ENCODE measurements around the gene UPP1. TPM values are rescaled to one million over a fixed set of nuclear protein-coding genes. Genes with fewer than 3 reads are reported as not detected.
A peak's percentile ranks its signal among the peaks of the same experiment; 100 is the strongest.

UPP1 gene
- total and polyA plus RNA-seq, 2 of the 13 experiments (the other 11 are each of a cell fraction or from before 2014, with no cell fraction given) = 5.7 to 9.8 TPM

DNA sequence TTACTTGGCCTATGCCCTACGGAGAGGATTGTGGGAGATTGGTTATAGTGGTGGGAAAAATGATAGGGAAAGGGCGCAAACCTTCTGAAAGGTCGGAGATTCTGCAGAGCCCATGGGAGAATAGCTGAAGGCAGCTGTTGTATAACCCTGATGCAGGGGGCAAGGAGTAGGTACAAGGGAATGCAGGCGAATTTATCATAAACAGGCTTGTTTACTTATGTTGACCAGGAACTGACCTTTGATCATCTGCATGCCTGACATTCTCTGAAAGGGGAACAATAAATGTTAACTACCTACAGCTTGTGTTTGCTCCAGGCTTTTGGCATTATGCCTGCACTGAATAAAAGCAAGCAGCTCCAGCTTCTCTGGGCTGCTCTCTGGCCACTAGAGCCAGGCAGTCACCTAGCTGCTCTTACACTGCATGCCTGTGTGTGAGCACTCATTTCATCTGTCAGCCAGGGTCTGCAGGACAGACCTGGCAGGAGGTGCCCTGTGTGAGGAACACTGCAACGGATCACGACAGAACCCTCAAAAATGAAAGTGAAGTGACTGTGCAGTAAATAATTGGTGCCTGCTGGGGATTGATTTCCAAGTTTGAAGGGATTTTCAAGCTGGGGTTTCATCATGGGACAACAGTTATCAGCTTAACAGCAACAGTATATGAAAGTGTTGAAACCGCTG lies 51.1 kb downstream of the UPP1 start (continued):
- TF ChIP-seq MIER3 (CRISPR knock-in tag; IDR thresholded peaks at IDR 0.05; ENCODE audit: borderline replicate concordance) (peak; percentile 94; the same call in 1 of the 2 replicates), ZSCAN9 (CRISPR knock-in tag; IDR thresholded peaks at IDR 0.05; ENCODE audit: borderline replicate concordance) (peak; percentile 88; the same call in 1 of the 2 replicates), ZNF572 (CRISPR knock-in tag; IDR thresholded peaks at IDR 0.05) (no peak), FIP1L1 (IDR thresholded peaks at IDR 0.05; ENCODE audit: borderline replicate concordance, insufficient read depth, low read depth, low read length) (no peak), TOPORS (CRISPR knock-in tag; IDR thresholded peaks at IDR 0.05) (peak; percentile 46; the same call in 1 of the 2 replicates), NAIF1 (CRISPR knock-in tag; IDR thresholded peaks at IDR 0.05; ENCODE audit: borderline replicate concordance) (0 out of 2 replicates have a peak, but pooled peaks have one; percentile 55), POLR2G (IDR thresholded peaks at IDR 0.05; ENCODE audit: low read depth, low read length) (peak; percentile 71), POLR2A (IDR thresholded peaks at IDR 0.05; ENCODE audit: insufficient read depth in 1 of 2, low read depth in 2 of 2, low read length in 2 of 2) (peak; percentile 71 to 79), FOSL2 (CRISPR knock-in tag; IDR thresholded peaks at IDR 0.05) (peak; percentile 70), KLF12 (CRISPR knock-in tag; IDR thresholded peaks at IDR 0.05; ENCODE audit: borderline replicate concordance) (no peak), HDAC1 (CRISPR knock-in tag; IDR thresholded peaks at IDR 0.05) (peak; percentile 50; the same call in 1 of the 2 replicates), NR2F1 (CRISPR knock-in tag; IDR thresholded peaks at IDR 0.05) (peak; percentile 90 to 97), ZNF577 (CRISPR knock-in tag; IDR thresholded peaks at IDR 0.05; ENCODE audit: borderline replicate concordance, low read depth) (no peak)
- TF ChIP-seq, protein P1, sequence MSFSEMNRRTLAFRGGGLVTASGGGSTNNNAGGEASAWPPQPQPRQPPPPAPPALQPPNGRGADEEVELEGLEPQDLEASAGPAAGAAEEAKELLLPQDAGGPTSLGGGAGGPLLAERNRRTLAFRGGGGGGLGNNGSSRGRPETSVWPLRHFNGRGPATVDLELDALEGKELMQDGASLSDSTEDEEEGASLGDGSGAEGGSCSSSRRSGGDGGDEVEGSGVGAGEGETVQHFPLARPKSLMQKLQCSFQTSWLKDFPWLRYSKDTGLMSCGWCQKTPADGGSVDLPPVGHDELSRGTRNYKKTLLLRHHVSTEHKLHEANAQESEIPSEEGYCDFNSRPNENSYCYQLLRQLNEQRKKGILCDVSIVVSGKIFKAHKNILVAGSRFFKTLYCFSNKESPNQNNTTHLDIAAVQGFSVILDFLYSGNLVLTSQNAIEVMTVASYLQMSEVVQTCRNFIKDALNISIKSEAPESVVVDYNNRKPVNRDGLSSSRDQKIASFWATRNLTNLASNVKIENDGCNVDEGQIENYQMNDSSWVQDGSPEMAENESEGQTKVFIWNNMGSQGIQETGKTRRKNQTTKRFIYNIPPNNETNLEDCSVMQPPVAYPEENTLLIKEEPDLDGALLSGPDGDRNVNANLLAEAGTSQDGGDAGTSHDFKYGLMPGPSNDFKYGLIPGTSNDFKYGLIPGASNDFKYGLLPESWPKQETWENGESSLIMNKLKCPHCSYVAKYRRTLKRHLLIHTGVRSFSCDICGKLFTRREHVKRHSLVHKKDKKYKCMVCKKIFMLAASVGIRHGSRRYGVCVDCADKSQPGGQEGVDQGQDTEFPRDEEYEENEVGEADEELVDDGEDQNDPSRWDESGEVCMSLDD (CRISPR knock-in tag; IDR thresholded peaks at IDR 0.05; ENCODE audit: borderline replicate concordance) = no peak
- TF ChIP-seq, protein P2, sequence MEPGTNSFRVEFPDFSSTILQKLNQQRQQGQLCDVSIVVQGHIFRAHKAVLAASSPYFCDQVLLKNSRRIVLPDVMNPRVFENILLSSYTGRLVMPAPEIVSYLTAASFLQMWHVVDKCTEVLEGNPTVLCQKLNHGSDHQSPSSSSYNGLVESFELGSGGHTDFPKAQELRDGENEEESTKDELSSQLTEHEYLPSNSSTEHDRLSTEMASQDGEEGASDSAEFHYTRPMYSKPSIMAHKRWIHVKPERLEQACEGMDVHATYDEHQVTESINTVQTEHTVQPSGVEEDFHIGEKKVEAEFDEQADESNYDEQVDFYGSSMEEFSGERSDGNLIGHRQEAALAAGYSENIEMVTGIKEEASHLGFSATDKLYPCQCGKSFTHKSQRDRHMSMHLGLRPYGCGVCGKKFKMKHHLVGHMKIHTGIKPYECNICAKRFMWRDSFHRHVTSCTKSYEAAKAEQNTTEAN (CRISPR knock-in tag; conservative IDR thresholded peaks at IDR 0.05) = peak; percentile 59; the same call in 1 of the 2 replicates
- TF ChIP-seq, protein P3, sequence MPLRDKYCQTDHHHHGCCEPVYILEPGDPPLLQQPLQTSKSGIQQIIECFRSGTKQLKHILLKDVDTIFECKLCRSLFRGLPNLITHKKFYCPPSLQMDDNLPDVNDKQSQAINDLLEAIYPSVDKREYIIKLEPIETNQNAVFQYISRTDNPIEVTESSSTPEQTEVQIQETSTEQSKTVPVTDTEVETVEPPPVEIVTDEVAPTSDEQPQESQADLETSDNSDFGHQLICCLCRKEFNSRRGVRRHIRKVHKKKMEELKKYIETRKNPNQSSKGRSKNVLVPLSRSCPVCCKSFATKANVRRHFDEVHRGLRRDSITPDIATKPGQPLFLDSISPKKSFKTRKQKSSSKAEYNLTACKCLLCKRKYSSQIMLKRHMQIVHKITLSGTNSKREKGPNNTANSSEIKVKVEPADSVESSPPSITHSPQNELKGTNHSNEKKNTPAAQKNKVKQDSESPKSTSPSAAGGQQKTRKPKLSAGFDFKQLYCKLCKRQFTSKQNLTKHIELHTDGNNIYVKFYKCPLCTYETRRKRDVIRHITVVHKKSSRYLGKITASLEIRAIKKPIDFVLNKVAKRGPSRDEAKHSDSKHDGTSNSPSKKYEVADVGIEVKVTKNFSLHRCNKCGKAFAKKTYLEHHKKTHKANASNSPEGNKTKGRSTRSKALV (CRISPR knock-in tag; IDR thresholded peaks at IDR 0.05) = no peak; the same call in 1 of the 2 replicates
- TF ChIP-seq, protein P4, sequence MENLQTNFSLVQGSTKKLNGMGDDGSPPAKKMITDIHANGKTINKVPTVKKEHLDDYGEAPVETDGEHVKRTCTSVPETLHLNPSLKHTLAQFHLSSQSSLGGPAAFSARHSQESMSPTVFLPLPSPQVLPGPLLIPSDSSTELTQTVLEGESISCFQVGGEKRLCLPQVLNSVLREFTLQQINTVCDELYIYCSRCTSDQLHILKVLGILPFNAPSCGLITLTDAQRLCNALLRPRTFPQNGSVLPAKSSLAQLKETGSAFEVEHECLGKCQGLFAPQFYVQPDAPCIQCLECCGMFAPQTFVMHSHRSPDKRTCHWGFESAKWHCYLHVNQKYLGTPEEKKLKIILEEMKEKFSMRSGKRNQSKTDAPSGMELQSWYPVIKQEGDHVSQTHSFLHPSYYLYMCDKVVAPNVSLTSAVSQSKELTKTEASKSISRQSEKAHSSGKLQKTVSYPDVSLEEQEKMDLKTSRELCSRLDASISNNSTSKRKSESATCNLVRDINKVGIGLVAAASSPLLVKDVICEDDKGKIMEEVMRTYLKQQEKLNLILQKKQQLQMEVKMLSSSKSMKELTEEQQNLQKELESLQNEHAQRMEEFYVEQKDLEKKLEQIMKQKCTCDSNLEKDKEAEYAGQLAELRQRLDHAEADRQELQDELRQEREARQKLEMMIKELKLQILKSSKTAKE (CRISPR knock-in tag; IDR thresholded peaks at IDR 0.05; ENCODE audit: borderline replicate concordance) = peak; percentile 46; the same call in 1 of the 2 replicates
- TF ChIP-seq, protein P5, sequence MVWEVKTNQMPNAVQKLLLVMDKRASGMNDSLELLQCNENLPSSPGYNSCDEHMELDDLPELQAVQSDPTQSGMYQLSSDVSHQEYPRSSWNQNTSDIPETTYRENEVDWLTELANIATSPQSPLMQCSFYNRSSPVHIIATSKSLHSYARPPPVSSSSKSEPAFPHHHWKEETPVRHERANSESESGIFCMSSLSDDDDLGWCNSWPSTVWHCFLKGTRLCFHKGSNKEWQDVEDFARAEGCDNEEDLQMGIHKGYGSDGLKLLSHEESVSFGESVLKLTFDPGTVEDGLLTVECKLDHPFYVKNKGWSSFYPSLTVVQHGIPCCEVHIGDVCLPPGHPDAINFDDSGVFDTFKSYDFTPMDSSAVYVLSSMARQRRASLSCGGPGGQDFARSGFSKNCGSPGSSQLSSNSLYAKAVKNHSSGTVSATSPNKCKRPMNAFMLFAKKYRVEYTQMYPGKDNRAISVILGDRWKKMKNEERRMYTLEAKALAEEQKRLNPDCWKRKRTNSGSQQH (CRISPR knock-in tag; IDR thresholded peaks at IDR 0.05; ENCODE audit: low read depth) = peak; percentile 57; the same call in 1 of the 2 replicates

All from HepG2 (cell line).